HCT116 (cell line): ENCODE results near the gene MSH6. TPM values are rescaled to one million over a fixed set of nuclear protein-coding genes. Genes with fewer than 3 reads are reported as not detected.

Source experiments
- ATAC-seq: fragments of 200-7000 bp; cut with Tn5 transposase; 2 replicates; pipeline ENCODE4 v1.9.1; 2020; ENCODE audit warnings: mild to moderate bottlenecking, moderate library complexity
- BruUV-seq: library from RNA; stranded (reverse); fragments of 400-500 nt; replicated peaks from 2 replicates; lab custom pipeline; 2021; lab: Mats Ljungman, UMichigan
- CTCF ChIA-PET: fragments of 300-600 bp; sonication (Branson Sonifier 250); formaldehyde crosslinking; loops from one replicate; lab custom pipeline; 2021; ENCODE audit warnings: antibody characterized with exemption; lab: Charles Lee
- POLR2A ChIA-PET: fragments of 300-600, 350-600 bp; sonication (Branson Sonifier 250); formaldehyde crosslinking; loops from one replicate; lab custom pipeline; 2021; ENCODE audit warnings: antibody characterized with exemption; lab: Charles Lee
- RAD21 ChIA-PET, 2 experiments: fragments of 300-600 bp; sonication (Branson Sonifier 250); formaldehyde crosslinking; loops; one replicate each; lab custom pipeline; 2023; ENCODE audit warnings: low total read pairs in 2 of 2; ENCODE audit not compliant: uncharacterized antibody in 2 of 2, unreplicated experiment in 2 of 2, low non-redundant PET in 1 of 2; lab: Charles Lee
- DNase-seq: peaks from one replicate; pipeline ENCODE4 v3.0.0-alpha.2; 2010; ENCODE audit warnings: low read depth, low spot score
- H2AFZ ChIP-seq: fragments of 200-600 bp; shearing (Covaris generic), sonication (generic); 2 replicates; pipeline ENCODE4 v1.6.1; 2017; ENCODE audit warnings: low read depth, mixed run types, mixed read lengths, antibody characterized with exemption, low read length; ENCODE audit not compliant: poor library complexity, severe bottlenecking
- H3K27ac ChIP-seq: 2 replicates; pipeline ENCODE4 v1.5.1; 2012; ENCODE audit warnings: low read depth, low read length
- H3K27me3 ChIP-seq: fragments of 200-600 bp; sonication (generic); 2 replicates; pipeline ENCODE4 v1.6.1; 2016; ENCODE audit warnings: mixed run types, low read length, mixed read lengths; ENCODE audit not compliant: insufficient read depth
- H3K36me3 ChIP-seq, 2 experiments: fragments of 200-500 bp in 1 of 2; fragments of 200-600 bp in 1 of 2; sonication (Bioruptor generic) in 1 of 2; sonication (generic) in 1 of 2; 2 replicates each; pipeline versions ENCODE4 v1.5.1 to v1.6.1; 2014 to 2016; ENCODE audit warnings: low read length in 2 of 2, inconsistent platforms in 1 of 2, mixed read lengths in 1 of 2, mixed run types in 1 of 2; ENCODE audit not compliant: insufficient read depth in 2 of 2, control insufficient read depth in 1 of 2
- H3K4me1 ChIP-seq, 2 experiments: fragments of 200-600 bp in 1 of 2; sonication (generic) in 1 of 2; 2 replicates each; pipeline versions ENCODE4 v1.5.1 to v1.6.1; 2012 to 2017; ENCODE audit warnings: low read length in 2 of 2, inconsistent platforms in 1 of 2, mild to moderate bottlenecking in 1 of 2, mixed read lengths in 1 of 2, mixed run types in 1 of 2, moderate library complexity in 1 of 2; ENCODE audit not compliant: insufficient read depth in 2 of 2, control insufficient read depth in 1 of 2
- H3K4me2 ChIP-seq: fragments of 200-600 bp; sonication (generic); 2 replicates; pipeline ENCODE4 v1.6.1; 2017; ENCODE audit warnings: mixed run types, low read length, mixed read lengths
- H3K4me3 ChIP-seq, 2 experiments: fragments of 200-600 bp in 1 of 2; sonication (generic) in 1 of 2; replicated peaks in 1 of 2; 2 replicates each; pipeline ENCODE4 v1.5.1; 2011 to 2016; ENCODE audit warnings: low read length in 2 of 2, control low read depth in 1 of 2, low read depth in 1 of 2, mild to moderate bottlenecking in 1 of 2, mixed read lengths in 1 of 2, mixed run types in 1 of 2
- H3K79me2 ChIP-seq: fragments of 200-600 bp; sonication (generic); 2 replicates; pipeline ENCODE4 v1.6.1; 2017; ENCODE audit warnings: mild to moderate bottlenecking, mixed run types, low read length, moderate library complexity, mixed read lengths; ENCODE audit not compliant: insufficient read depth
- H3K9ac ChIP-seq: fragments of 200-600 bp; sonication (generic); 2 replicates; pipeline ENCODE4 v1.6.1; 2016; ENCODE audit warnings: low read length, mixed read lengths
- H3K9me2 ChIP-seq: fragments of 200-600 bp; sonication (generic), shearing (Covaris generic); 2 replicates; pipeline ENCODE4 v1.6.1; 2017; ENCODE audit warnings: mixed run types, mild to moderate bottlenecking, moderate library complexity; ENCODE audit not compliant: insufficient read depth
- H3K9me3 ChIP-seq, 2 experiments: fragments of 200-500 bp in 1 of 2; fragments of 200-600 bp in 1 of 2; sonication (Bioruptor generic) in 1 of 2; sonication (generic) in 1 of 2; 2 replicates each; pipeline ENCODE4 v1.6.1; 2014 to 2017; ENCODE audit warnings: low read length in 2 of 2, mixed read lengths in 2 of 2, inconsistent platforms in 1 of 2, low read depth in 1 of 2, mild to moderate bottlenecking in 1 of 2, mixed run types in 1 of 2, moderate library complexity in 1 of 2; ENCODE audit not compliant: control insufficient read depth in 1 of 2, insufficient read depth in 1 of 2
- H4K20me1 ChIP-seq: fragments of 200-600 bp; sonication (generic), shearing (Covaris generic); 2 replicates; pipeline ENCODE4 v1.6.1; 2017; ENCODE audit warnings: mixed run types, mild to moderate bottlenecking, moderate library complexity; ENCODE audit not compliant: insufficient read depth
- CEBPB ChIP-seq: IDR thresholded peaks from 2 replicates; pipeline ENCODE4 v1.6.1; 2012; ENCODE audit warnings: low read depth
- EZH2 ChIP-seq: fragments of 200-600 bp; sonication (generic); IDR thresholded peaks from 2 replicates; pipeline ENCODE4 v1.6.1; 2017; ENCODE audit warnings: antibody characterized with exemption, mixed run types
- FOSL1 ChIP-seq: IDR thresholded peaks from 2 replicates; pipeline ENCODE4 v1.6.1; 2012; ENCODE audit warnings: low read depth
- JUND ChIP-seq: IDR thresholded peaks from 2 replicates; pipeline ENCODE4 v1.6.1; 2012
- POLR2AphosphoS5 ChIP-seq: IDR thresholded peaks from 2 replicates; pipeline ENCODE4 v1.6.1; 2011; ENCODE audit warnings: mild to moderate bottlenecking, low read depth, low read length, moderate library complexity
- RAD21 ChIP-seq: IDR thresholded peaks from 2 replicates; pipeline ENCODE4 v1.6.1; 2012; ENCODE audit warnings: low read depth, mild to moderate bottlenecking
- SIN3A ChIP-seq: IDR thresholded peaks from 2 replicates; pipeline ENCODE4 v1.6.1; 2012; ENCODE audit warnings: low read depth
- SP1 ChIP-seq: IDR thresholded peaks from 2 replicates; pipeline ENCODE4 v1.6.1; 2012; ENCODE audit warnings: low read depth
- SRF ChIP-seq: IDR thresholded peaks from 2 replicates; pipeline ENCODE4 v1.6.1; 2012; ENCODE audit warnings: low read depth
- TCF7L2 ChIP-seq: IDR thresholded peaks from 2 replicates; pipeline ENCODE4 v1.7.0; 2011; ENCODE audit warnings: borderline replicate concordance, inconsistent platforms; ENCODE audit not compliant: insufficient read depth, insufficient read length; ENCODE audit errors: extremely low read depth
- YY1 ChIP-seq: IDR thresholded peaks from 2 replicates; pipeline ENCODE4 v1.6.1; 2011; ENCODE audit warnings: low read length, low read depth, moderate library complexity, mild to moderate bottlenecking; ENCODE audit not compliant: insufficient replicate concordance; ENCODE audit errors: extremely low read depth
- ZNF274 ChIP-seq: fragments of 200-500 bp; sonication (Bioruptor generic); IDR thresholded peaks from 2 replicates; pipeline ENCODE4 v1.6.1; 2014; ENCODE audit warnings: mild to moderate bottlenecking, low read depth, low read length, inconsistent platforms
- intact Hi-C: fragments of 100-400 bp; cut with micrococcal nuclease; formaldehyde crosslinking; loops from 2 replicates; pipeline ENCODE4 v1.10.0; 2022
- total RNA-seq: library from RNA; stranded (reverse); gene quantifications from one replicate; pipeline ENCODE4 v1.2.1, GENCODE V29; 2021; ENCODE audit not compliant: unreplicated experiment
- TF ChIP-seq, protein P1 (sequence below): IDR thresholded peaks from 2 replicates; pipeline ENCODE4 v1.6.1; 2012
- TF ChIP-seq, protein P2 (sequence below), 3 experiments: fragments of 200-600 bp in 1 of 3; sonication (generic) in 1 of 3; IDR thresholded peaks in 2 of 3; conservative IDR thresholded peaks in 1 of 3; 2 replicates each; pipeline ENCODE4 v1.5.1; 2012 to 2017; ENCODE audit warnings: low read depth in 2 of 3, low read length in 2 of 3, antibody characterized with exemption in 1 of 3, borderline replicate concordance in 1 of 3, control low read depth in 1 of 3, mild to moderate bottlenecking in 1 of 3, mixed read lengths in 1 of 3, mixed run types in 1 of 3, moderate library complexity in 1 of 3; ENCODE audit not compliant: insufficient read depth in 1 of 3
- TF ChIP-seq, protein P3 (sequence below): IDR thresholded peaks from 2 replicates; pipeline ENCODE4 v1.6.1; 2012

MSH6 gene
- total RNA-seq, 1 experiment from 2014 or later, result 71.2 TPM

DNA sequence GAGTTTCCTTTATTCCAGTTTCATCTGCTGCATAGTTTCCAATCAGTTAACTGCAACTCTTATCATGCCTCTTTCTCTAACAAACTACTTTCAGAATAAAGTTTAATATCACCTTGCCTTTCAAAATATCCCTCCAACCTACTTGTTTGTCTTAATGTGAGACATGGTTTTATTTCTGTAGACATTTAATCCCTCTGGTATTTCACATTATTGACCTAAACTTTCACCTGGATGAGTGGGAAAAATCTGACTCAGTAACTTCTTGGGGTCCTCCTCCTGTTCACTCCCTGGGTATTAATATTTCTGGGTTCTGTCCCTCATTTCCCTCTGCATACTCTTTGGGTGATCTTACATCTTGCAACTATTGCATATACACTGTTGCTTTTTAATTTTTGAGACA lies 27.9 kb downstream of the MSH6 start:
- ChIA-PET CTCF (no interaction called here), POLR2A (no interaction called here), RAD21 (interaction anchor here in 1 of 2 experiments (0.6 kb wide), 1 partner anchor 58 kb away, joined by 4 read pairs; no protein-coding TSS in a partner anchor)
- no peak for TF ChIP-seq RAD21
- TF ChIP-seq JUND, result no peak
- TF ChIP-seq EZH2, result no peak
- TF ChIP-seq SIN3A, result no peak
- TF ChIP-seq POLR2AphosphoS5, result no peak
- TF ChIP-seq ZNF274, result no peak
- no peak for TF ChIP-seq TCF7L2
- TF ChIP-seq CEBPB, result no peak
- no peak for TF ChIP-seq SRF
- TF ChIP-seq, protein P1, sequence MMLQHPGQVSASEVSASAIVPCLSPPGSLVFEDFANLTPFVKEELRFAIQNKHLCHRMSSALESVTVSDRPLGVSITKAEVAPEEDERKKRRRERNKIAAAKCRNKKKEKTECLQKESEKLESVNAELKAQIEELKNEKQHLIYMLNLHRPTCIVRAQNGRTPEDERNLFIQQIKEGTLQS, result no peak
- TF ChIP-seq, protein P2, sequence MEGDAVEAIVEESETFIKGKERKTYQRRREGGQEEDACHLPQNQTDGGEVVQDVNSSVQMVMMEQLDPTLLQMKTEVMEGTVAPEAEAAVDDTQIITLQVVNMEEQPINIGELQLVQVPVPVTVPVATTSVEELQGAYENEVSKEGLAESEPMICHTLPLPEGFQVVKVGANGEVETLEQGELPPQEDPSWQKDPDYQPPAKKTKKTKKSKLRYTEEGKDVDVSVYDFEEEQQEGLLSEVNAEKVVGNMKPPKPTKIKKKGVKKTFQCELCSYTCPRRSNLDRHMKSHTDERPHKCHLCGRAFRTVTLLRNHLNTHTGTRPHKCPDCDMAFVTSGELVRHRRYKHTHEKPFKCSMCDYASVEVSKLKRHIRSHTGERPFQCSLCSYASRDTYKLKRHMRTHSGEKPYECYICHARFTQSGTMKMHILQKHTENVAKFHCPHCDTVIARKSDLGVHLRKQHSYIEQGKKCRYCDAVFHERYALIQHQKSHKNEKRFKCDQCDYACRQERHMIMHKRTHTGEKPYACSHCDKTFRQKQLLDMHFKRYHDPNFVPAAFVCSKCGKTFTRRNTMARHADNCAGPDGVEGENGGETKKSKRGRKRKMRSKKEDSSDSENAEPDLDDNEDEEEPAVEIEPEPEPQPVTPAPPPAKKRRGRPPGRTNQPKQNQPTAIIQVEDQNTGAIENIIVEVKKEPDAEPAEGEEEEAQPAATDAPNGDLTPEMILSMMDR (IDR thresholded peaks at IDR 0.05 in 2 of 3, conservative IDR thresholded peaks at IDR 0.05 in 1 of 3; ENCODE audit: borderline replicate concordance in 1 of 3, insufficient read depth in 1 of 3, low read depth in 2 of 3, low read length in 2 of 3), result no peak
- TF ChIP-seq SP1, result no peak
- TF ChIP-seq, protein P3, sequence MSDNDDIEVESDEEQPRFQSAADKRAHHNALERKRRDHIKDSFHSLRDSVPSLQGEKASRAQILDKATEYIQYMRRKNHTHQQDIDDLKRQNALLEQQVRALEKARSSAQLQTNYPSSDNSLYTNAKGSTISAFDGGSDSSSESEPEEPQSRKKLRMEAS, result no peak
- TF ChIP-seq YY1, result no peak
- TF ChIP-seq FOSL1, result no peak
- no peak overlapping the region for H3K4me3 ChIP-seq
- H3K27me3 ChIP-seq, result no peaks in the 10 kb centered on the region
- peaks cover 4% of the 10 kb centered on the region; the same call in 1 of the 2 replicates for H3K79me2 ChIP-seq
- no TSS peak for BruUV-seq
- H3K4me1 ChIP-seq, result no peaks in the 10 kb centered on the region
- H3K27ac ChIP-seq, result no peak overlapping the region; the same call in 1 of the 2 replicates
- intact Hi-C loops, result no loop called here
- H3K9ac ChIP-seq, result no peak overlapping the region
- no peak overlapping the region for H2AFZ ChIP-seq
- ATAC-seq (no peak), DNase-seq (no peak)
- H3K9me2 ChIP-seq, result no peaks in the 10 kb centered on the region
- H4K20me1 ChIP-seq, result no peaks in the 10 kb centered on the region; the same call in 1 of the 2 replicates
- no peak overlapping the region for H3K4me2 ChIP-seq
- H3K9me3 ChIP-seq, result no peaks in the 10 kb centered on the region
- peaks cover 36 to 53% of the 10 kb centered on the region in 2 experiments for H3K36me3 ChIP-seq
